A673 (cell line): ENCODE measurements around the gene PALMD. TPM values are rescaled to one million over a fixed set of nuclear protein-coding genes. Genes with fewer than 3 reads are reported as not detected.

Source experiments
- BruUV-seq: library from RNA; stranded (reverse); fragments of 400-500 nt; replicated peaks from 2 replicates; lab custom pipeline; 2021; lab: Mats Ljungman, UMichigan
- CTCF ChIA-PET: fragments of 300-600 bp; sonication (Branson Sonifier 250); formaldehyde crosslinking; loops from one replicate; lab custom pipeline; 2022; ENCODE audit warnings: antibody characterized with exemption; lab: Charles Lee
- POLR2A ChIA-PET: fragments of 300-600 bp; sonication (Branson Sonifier 250); formaldehyde crosslinking; loops from one replicate; lab custom pipeline; 2022; ENCODE audit warnings: antibody characterized with exemption; ENCODE audit not compliant: low non-redundant PET; lab: Charles Lee
- DNase-seq: peaks from one replicate; pipeline ENCODE4 v3.0.0-alpha.2; 2015; ENCODE audit warnings: low spot score
- H3K27ac ChIP-seq: fragments of 200-600 bp; sonication (generic); 2 replicates; pipeline ENCODE4 v1.5.1; 2016; ENCODE audit warnings: mixed run types, low read depth, mild to moderate bottlenecking, mixed read lengths, antibody characterized with exemption, low read length; ENCODE audit not compliant: poor library complexity, severe bottlenecking
- H3K27me3 ChIP-seq: fragments of 200-600 bp; sonication (generic); replicated peaks from 2 replicates; pipeline ENCODE4 v1.6.1; 2017; ENCODE audit warnings: mixed run types, low read depth, mild to moderate bottlenecking, mixed read lengths, antibody characterized with exemption, low read length; ENCODE audit not compliant: insufficient read depth, poor library complexity
- H3K36me3 ChIP-seq: fragments of 200-600 bp; sonication (generic); 2 replicates; pipeline ENCODE4 v1.6.1; 2016; ENCODE audit warnings: mixed run types, mild to moderate bottlenecking, mixed read lengths, antibody characterized with exemption, low read length; ENCODE audit not compliant: insufficient read depth, poor library complexity, severe bottlenecking
- H3K4me1 ChIP-seq: fragments of 200-600 bp; sonication (generic); 2 replicates; pipeline ENCODE4 v1.6.1; 2017; ENCODE audit warnings: mixed run types, mild to moderate bottlenecking, mixed read lengths, antibody characterized with exemption, low read length; ENCODE audit not compliant: insufficient read depth, poor library complexity, severe bottlenecking
- H3K4me3 ChIP-seq: fragments of 200-600 bp; sonication (generic); 2 replicates; pipeline ENCODE4 v1.5.1; 2016; ENCODE audit warnings: low read depth, mixed run types, mild to moderate bottlenecking, mixed read lengths, low read length; ENCODE audit not compliant: poor library complexity, severe bottlenecking
- H3K9me3 ChIP-seq: fragments of 200-600 bp; sonication (generic); 2 replicates; pipeline ENCODE4 v1.6.1; 2016; ENCODE audit warnings: mixed run types, low read depth, mild to moderate bottlenecking, mixed read lengths, antibody characterized with exemption, low read length; ENCODE audit not compliant: poor library complexity, severe bottlenecking
- EZH2 ChIP-seq: fragments of 200-600 bp; sonication (generic); IDR thresholded peaks from 2 replicates; pipeline ENCODE4 v1.6.1; 2017; ENCODE audit warnings: borderline replicate concordance, low read depth, mild to moderate bottlenecking, mixed read lengths, antibody characterized with exemption, low read length; ENCODE audit not compliant: poor library complexity, severe bottlenecking
- intact Hi-C: fragments of 100-400 bp; cut with micrococcal nuclease; formaldehyde crosslinking; loops from one replicate; pipeline ENCODE4 v1.10.0; 2022; ENCODE audit not compliant: unreplicated experiment
- total RNA-seq: library from RNA; stranded (reverse); gene quantifications from 2 replicates; pipeline ENCODE4 v1.2.3, GENCODE V29; 2021
- TF ChIP-seq, protein P1 (sequence below): fragments of 300-800, 200-600 bp; sonication (generic); conservative IDR thresholded peaks from 2 replicates; pipeline ENCODE4 v1.5.1; 2017; ENCODE audit warnings: low read depth, mild to moderate bottlenecking, antibody characterized with exemption, low read length, moderate library complexity, mixed read lengths

The PALMD gene
- total RNA-seq, 1 experiment from 2014 or later, result not detected

DNA sequence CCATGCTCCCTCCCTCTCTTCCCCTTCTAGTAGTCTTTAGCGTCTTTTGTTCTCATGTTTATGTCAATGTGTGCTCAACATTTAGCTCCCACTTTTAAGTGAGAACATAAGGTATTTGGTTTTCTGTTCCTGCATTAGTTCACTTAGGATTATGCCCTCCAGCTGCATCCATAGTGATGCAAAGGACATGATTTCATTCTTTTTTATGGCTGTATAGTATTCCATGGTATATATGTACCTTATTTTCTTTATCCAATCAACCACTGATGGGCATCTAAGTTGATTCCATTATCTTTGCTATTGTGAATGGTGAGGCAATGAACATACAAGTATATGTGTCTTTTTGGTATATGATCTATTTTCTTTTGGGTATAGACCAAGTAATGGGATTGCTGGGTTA is 38.3 kb upstream of the PALMD start:
- Histone ChIP-seq H3K27ac (no peak overlapping the region), H3K27me3 (no peaks in the 10 kb centered on the region), H3K9me3 (no peaks in the 10 kb centered on the region), H3K36me3 (no peaks in the 10 kb centered on the region), H3K4me3 (no peak overlapping the region), H3K4me1 (no peaks in the 10 kb centered on the region)
- intact Hi-C loops, result no loop called here
- no peak for TF ChIP-seq EZH2
- TF ChIP-seq, protein P1, sequence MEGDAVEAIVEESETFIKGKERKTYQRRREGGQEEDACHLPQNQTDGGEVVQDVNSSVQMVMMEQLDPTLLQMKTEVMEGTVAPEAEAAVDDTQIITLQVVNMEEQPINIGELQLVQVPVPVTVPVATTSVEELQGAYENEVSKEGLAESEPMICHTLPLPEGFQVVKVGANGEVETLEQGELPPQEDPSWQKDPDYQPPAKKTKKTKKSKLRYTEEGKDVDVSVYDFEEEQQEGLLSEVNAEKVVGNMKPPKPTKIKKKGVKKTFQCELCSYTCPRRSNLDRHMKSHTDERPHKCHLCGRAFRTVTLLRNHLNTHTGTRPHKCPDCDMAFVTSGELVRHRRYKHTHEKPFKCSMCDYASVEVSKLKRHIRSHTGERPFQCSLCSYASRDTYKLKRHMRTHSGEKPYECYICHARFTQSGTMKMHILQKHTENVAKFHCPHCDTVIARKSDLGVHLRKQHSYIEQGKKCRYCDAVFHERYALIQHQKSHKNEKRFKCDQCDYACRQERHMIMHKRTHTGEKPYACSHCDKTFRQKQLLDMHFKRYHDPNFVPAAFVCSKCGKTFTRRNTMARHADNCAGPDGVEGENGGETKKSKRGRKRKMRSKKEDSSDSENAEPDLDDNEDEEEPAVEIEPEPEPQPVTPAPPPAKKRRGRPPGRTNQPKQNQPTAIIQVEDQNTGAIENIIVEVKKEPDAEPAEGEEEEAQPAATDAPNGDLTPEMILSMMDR, result no peak
- ChIA-PET POLR2A (no interaction called here), CTCF (no interaction called here)
- no TSS peak for BruUV-seq
- no peak for DNase-seq

DNA sequence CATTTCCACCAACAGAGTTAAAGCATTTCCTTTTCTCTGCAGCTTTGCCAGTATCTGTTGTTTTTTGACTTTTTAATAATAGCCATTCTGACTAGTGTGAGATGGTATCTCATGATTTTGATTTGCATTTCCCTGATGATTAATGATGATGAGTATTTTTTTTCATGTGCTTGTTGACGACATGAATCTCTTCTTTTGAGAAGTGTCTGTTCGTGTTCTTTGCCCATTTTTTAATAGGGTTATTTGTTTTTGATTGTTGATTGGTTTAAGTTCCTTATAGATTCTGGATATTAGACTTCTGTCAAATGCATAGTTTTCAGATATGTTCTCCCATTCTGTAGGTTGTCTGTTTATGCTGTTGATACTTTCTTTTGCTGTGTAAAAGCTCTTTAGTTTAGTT is 37.9 kb upstream of the PALMD start:
- POLR2A ChIA-PET, result no interaction called here
- Histone ChIP-seq H3K4me1 (no peaks in the 10 kb centered on the region), H3K27me3 (no peaks in the 10 kb centered on the region), H3K4me3 (no peak overlapping the region), H3K27ac (no peak overlapping the region), H3K36me3 (no peaks in the 10 kb centered on the region), H3K9me3 (no peaks in the 10 kb centered on the region)
- no peak for DNase-seq
- TF ChIP-seq EZH2, result no peak
- TF ChIP-seq, protein P1, result no peak
- no TSS peak for BruUV-seq
- intact Hi-C loops, result no loop called here
- CTCF ChIA-PET, result no interaction called here

DNA sequence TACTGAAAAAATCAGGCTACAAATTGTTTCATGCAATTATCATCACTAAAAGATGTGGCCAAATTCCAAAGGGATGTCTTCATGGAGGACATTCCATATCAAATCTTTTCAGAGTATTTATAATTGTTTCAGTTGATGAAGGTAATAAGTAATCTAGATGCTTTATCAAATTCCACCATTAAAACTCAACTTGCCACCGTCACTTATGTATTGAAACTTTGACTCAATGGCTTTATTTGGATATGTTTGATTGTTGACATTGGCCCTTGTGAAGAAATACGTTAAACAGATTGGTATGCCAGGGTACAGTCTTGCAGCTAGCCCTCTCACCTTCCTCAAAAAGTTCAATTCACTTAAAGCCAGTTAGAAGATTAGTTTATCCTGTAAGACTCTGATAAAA is 32.2 kb upstream of the PALMD start:
- H3K36me3 ChIP-seq, result no peaks in the 10 kb centered on the region
- no peaks in the 10 kb centered on the region for H3K27me3 ChIP-seq
- no peak overlapping the region for H3K27ac ChIP-seq
- intact Hi-C loops, result no loop called here
- H3K9me3 ChIP-seq, result no peaks in the 10 kb centered on the region
- TF ChIP-seq EZH2, result no peak
- TF ChIP-seq, protein P1, result no peak
- ChIA-PET POLR2A (no interaction called here), CTCF (no interaction called here)
- DNase-seq, result no peak
- no peak overlapping the region for H3K4me3 ChIP-seq
- H3K4me1 ChIP-seq, result no peaks in the 10 kb centered on the region
- BruUV-seq, result no TSS peak
